Measurements from ENCODE around the gene CDH26. TPM values are rescaled to one million over a fixed set of nuclear protein-coding genes. Genes with fewer than 3 reads are reported as not detected.

Gene CDH26
- total and polyA plus RNA-seq, 2 experiments from 2014 or later = 2.0 TPM

DNA sequence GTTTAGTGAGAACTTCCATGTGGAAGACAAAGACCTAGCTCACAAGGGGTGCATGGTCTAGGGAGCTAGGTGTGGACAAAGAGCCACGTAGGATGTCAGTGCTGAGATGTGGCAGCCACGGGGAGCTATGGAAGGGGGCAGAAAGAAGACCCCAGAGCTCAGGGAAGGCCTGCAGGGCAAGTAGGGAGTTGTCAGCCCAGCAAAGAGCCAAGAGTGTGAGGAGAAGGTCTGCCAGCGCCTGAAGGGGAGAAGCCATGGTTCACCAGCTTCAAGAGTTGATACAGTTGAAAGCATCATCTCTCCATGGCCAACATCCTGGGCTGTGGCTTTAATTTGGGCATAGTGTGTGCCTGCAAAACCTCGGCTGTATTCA, 95.6 kb downstream of the CDH26 start:
- Histone ChIP-seq H3K27ac (ENCODE audit: low read depth) (no peak overlapping the region), H2AFZ (no peak overlapping the region), H3F3A (replicated peaks; ENCODE audit: low read depth) (no peaks in the 10 kb centered on the region), H3K4me3 (no peak overlapping the region), H3K4me1 (ENCODE audit: insufficient read depth) (peaks cover 12% of the 10 kb centered on the region), H3K36me3 (ENCODE audit: insufficient read depth) (no peaks in the 10 kb centered on the region), H3K9me2 (ENCODE audit: insufficient read depth) (no peaks in the 10 kb centered on the region), H3K4me2 (no peak overlapping the region), H3K79me2 (replicated peaks; ENCODE audit: insufficient read depth) (no peaks in the 10 kb centered on the region), H4K20me1 (replicated peaks; ENCODE audit: insufficient read depth) (no peaks in the 10 kb centered on the region), H3K27me3 (ENCODE audit: insufficient read depth) (no peaks in the 10 kb centered on the region)
- no peaks in the 10 kb centered on the region for H3K36me3 Mint-ChIP-seq (ENCODE audit: low read depth)
- H3K9me3 Mint-ChIP-seq = no peaks in the 10 kb centered on the region; the same call in 1 of the 3 replicates
- H3K4me3 Mint-ChIP-seq = no peak overlapping the region
- H3K27ac Mint-ChIP-seq = no peak overlapping the region
- TF ChIP-seq ZNF331 (CRISPR knock-in tag; IDR thresholded peaks at IDR 0.05; ENCODE audit: low read depth) (no peak), JUNB (IDR thresholded peaks at IDR 0.05; ENCODE audit: unreplicated experiment) (no peak), STAT1 (IDR thresholded peaks at IDR 0.05; ENCODE audit: unreplicated experiment) (no peak), EZH2phosphoT487 (IDR thresholded peaks at IDR 0.05; ENCODE audit: unreplicated experiment) (no peak), NANOG (IDR thresholded peaks at IDR 0.05; ENCODE audit: borderline replicate concordance) (no peak), CREB1 (CRISPR knock-in tag; IDR thresholded peaks at IDR 0.05; ENCODE audit: low read depth) (no peak), EZH2 (IDR thresholded peaks at IDR 0.05; ENCODE audit: low read depth, unreplicated experiment) (no peak), POLR2AphosphoS5 (IDR thresholded peaks at IDR 0.05; ENCODE audit: low read depth) (no peak), ZNF114 (CRISPR knock-in tag; IDR thresholded peaks at IDR 0.05) (no peak)
- TF ChIP-seq, protein P1, sequence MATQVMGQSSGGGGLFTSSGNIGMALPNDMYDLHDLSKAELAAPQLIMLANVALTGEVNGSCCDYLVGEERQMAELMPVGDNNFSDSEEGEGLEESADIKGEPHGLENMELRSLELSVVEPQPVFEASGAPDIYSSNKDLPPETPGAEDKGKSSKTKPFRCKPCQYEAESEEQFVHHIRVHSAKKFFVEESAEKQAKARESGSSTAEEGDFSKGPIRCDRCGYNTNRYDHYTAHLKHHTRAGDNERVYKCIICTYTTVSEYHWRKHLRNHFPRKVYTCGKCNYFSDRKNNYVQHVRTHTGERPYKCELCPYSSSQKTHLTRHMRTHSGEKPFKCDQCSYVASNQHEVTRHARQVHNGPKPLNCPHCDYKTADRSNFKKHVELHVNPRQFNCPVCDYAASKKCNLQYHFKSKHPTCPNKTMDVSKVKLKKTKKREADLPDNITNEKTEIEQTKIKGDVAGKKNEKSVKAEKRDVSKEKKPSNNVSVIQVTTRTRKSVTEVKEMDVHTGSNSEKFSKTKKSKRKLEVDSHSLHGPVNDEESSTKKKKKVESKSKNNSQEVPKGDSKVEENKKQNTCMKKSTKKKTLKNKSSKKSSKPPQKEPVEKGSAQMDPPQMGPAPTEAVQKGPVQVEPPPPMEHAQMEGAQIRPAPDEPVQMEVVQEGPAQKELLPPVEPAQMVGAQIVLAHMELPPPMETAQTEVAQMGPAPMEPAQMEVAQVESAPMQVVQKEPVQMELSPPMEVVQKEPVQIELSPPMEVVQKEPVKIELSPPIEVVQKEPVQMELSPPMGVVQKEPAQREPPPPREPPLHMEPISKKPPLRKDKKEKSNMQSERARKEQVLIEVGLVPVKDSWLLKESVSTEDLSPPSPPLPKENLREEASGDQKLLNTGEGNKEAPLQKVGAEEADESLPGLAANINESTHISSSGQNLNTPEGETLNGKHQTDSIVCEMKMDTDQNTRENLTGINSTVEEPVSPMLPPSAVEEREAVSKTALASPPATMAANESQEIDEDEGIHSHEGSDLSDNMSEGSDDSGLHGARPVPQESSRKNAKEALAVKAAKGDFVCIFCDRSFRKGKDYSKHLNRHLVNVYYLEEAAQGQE (IDR thresholded peaks at IDR 0.05; ENCODE audit: unreplicated experiment) = no peak
- TF ChIP-seq, protein P2, sequence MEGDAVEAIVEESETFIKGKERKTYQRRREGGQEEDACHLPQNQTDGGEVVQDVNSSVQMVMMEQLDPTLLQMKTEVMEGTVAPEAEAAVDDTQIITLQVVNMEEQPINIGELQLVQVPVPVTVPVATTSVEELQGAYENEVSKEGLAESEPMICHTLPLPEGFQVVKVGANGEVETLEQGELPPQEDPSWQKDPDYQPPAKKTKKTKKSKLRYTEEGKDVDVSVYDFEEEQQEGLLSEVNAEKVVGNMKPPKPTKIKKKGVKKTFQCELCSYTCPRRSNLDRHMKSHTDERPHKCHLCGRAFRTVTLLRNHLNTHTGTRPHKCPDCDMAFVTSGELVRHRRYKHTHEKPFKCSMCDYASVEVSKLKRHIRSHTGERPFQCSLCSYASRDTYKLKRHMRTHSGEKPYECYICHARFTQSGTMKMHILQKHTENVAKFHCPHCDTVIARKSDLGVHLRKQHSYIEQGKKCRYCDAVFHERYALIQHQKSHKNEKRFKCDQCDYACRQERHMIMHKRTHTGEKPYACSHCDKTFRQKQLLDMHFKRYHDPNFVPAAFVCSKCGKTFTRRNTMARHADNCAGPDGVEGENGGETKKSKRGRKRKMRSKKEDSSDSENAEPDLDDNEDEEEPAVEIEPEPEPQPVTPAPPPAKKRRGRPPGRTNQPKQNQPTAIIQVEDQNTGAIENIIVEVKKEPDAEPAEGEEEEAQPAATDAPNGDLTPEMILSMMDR (conservative IDR thresholded peaks at IDR 0.05; ENCODE audit: low read depth in 2 of 2) = no peak
- TF ChIP-seq, protein P3, sequence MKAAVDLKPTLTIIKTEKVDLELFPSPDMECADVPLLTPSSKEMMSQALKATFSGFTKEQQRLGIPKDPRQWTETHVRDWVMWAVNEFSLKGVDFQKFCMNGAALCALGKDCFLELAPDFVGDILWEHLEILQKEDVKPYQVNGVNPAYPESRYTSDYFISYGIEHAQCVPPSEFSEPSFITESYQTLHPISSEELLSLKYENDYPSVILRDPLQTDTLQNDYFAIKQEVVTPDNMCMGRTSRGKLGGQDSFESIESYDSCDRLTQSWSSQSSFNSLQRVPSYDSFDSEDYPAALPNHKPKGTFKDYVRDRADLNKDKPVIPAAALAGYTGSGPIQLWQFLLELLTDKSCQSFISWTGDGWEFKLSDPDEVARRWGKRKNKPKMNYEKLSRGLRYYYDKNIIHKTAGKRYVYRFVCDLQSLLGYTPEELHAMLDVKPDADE (IDR thresholded peaks at IDR 0.05) = no peak
- TF ChIP-seq, protein P4, sequence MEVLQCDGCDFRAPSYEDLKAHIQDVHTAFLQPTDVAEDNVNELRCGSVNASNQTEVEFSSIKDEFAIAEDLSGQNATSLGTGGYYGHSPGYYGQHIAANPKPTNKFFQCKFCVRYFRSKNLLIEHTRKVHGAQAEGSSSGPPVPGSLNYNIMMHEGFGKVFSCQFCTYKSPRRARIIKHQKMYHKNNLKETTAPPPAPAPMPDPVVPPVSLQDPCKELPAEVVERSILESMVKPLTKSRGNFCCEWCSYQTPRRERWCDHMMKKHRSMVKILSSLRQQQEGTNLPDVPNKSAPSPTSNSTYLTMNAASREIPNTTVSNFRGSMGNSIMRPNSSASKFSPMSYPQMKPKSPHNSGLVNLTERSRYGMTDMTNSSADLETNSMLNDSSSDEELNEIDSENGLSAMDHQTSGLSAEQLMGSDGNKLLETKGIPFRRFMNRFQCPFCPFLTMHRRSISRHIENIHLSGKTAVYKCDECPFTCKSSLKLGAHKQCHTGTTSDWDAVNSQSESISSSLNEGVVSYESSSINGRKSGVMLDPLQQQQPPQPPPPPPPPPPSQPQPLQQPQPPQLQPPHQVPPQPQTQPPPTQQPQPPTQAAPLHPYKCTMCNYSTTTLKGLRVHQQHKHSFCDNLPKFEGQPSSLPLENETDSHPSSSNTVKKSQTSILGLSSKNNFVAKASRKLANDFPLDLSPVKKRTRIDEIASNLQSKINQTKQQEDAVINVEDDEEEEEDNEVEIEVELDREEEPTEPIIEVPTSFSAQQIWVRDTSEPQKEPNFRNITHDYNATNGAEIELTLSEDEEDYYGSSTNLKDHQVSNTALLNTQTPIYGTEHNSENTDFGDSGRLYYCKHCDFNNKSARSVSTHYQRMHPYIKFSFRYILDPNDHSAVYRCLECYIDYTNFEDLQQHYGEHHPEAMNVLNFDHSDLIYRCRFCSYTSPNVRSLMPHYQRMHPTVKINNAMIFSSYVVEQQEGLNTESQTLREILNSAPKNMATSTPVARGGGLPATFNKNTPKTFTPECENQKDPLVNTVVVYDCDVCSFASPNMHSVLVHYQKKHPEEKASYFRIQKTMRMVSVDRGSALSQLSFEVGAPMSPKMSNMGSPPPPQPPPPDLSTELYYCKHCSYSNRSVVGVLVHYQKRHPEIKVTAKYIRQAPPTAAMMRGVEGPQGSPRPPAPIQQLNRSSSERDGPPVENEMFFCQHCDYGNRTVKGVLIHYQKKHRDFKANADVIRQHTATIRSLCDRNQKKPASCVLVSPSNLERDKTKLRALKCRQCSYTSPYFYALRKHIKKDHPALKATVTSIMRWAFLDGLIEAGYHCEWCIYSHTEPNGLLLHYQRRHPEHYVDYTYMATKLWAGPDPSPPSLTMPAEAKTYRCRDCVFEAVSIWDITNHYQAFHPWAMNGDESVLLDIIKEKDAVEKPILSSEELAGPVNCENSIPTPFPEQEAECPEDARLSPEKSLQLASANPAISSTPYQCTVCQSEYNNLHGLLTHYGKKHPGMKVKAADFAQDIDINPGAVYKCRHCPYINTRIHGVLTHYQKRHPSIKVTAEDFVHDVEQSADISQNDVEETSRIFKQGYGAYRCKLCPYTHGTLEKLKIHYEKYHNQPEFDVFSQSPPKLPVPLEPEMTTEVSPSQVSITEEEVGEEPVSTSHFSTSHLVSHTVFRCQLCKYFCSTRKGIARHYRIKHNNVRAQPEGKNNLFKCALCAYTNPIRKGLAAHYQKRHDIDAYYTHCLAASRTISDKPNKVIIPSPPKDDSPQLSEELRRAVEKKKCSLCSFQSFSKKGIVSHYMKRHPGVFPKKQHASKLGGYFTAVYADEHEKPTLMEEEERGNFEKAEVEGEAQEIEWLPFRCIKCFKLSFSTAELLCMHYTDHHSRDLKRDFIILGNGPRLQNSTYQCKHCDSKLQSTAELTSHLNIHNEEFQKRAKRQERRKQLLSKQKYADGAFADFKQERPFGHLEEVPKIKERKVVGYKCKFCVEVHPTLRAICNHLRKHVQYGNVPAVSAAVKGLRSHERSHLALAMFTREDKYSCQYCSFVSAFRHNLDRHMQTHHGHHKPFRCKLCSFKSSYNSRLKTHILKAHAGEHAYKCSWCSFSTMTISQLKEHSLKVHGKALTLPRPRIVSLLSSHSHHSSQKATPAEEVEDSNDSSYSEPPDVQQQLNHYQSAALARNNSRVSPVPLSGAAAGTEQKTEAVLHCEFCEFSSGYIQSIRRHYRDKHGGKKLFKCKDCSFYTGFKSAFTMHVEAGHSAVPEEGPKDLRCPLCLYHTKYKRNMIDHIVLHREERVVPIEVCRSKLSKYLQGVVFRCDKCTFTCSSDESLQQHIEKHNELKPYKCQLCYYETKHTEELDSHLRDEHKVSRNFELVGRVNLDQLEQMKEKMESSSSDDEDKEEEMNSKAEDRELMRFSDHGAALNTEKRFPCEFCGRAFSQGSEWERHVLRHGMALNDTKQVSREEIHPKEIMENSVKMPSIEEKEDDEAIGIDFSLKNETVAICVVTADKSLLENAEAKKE (CRISPR knock-in tag; IDR thresholded peaks at IDR 0.05) = no peak
- no peak for ATAC-seq
- H3K27me3 Mint-ChIP-seq (ENCODE audit: insufficient read depth, low read depth, poor library complexity) = peaks cover 15% of the 10 kb centered on the region
- DNase-seq (ENCODE audit: low spot score) = no peak
- H3K4me1 Mint-ChIP-seq = peaks cover 9% of the 10 kb centered on the region
